ENCODE data around the gene MCF2.

Gene MCF2, protein sequence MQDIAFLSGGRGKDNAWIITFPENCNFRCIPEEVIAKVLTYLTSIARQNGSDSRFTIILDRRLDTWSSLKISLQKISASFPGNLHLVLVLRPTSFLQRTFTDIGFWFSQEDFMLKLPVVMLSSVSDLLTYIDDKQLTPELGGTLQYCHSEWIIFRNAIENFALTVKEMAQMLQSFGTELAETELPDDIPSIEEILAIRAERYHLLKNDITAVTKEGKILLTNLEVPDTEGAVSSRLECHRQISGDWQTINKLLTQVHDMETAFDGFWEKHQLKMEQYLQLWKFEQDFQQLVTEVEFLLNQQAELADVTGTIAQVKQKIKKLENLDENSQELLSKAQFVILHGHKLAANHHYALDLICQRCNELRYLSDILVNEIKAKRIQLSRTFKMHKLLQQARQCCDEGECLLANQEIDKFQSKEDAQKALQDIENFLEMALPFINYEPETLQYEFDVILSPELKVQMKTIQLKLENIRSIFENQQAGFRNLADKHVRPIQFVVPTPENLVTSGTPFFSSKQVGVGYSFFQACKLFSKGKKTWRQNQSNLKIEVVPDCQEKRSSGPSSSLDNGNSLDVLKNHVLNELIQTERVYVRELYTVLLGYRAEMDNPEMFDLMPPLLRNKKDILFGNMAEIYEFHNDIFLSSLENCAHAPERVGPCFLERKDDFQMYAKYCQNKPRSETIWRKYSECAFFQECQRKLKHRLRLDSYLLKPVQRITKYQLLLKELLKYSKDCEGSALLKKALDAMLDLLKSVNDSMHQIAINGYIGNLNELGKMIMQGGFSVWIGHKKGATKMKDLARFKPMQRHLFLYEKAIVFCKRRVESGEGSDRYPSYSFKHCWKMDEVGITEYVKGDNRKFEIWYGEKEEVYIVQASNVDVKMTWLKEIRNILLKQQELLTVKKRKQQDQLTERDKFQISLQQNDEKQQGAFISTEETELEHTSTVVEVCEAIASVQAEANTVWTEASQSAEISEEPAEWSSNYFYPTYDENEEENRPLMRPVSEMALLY

DNA sequence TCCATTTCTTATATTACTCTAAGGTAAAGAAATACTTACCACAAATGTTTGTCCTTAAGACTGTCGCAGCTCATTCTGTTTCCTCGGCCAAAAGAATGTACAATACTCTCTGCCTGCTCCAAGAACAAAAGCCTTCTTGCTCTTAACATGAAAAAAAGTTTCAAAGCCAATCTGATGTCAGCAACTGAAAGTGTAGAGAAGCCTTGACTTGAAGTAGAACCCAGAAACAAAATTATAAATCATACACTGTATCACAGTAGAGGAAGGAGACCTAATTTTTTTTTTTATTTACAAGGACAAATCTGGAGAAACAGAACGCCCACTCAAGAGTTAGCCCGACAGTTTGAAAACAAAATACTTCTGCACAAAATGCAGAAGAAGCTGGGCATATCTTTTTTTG, at the start of gene MCF2:
Gene MCF2, minus strand, starts transcription at position 101 of the 400 bp plus-strand sequence. CDS start 56,423 bp downstream, outside the sequence.
- no peaks in the 10 kb centered on the region for H3K36me3 ChIP-seq (ENCODE audit: control insufficient read depth in 2 of 2, insufficient read depth in 2 of 2, low read length in 2 of 2)
- no peaks in the 10 kb centered on the region for H3K9me3 ChIP-seq (ENCODE audit: control insufficient read depth in 2 of 2, low read length in 2 of 2)
- no peaks in the 10 kb centered on the region for H3K4me1 ChIP-seq (ENCODE audit: control insufficient read depth in 2 of 2, insufficient read depth in 2 of 2, low read length in 2 of 2)
- no peak within 1 kb of the TSS for H3K9ac ChIP-seq (ENCODE audit: low read depth in 1 of 2, low read length in 2 of 2)
- H3K4me3 ChIP-seq (ENCODE audit: low read length in 2 of 2), result no peak within 1 kb of the TSS
- no peaks in the 10 kb centered on the region for H3K27me3 ChIP-seq (ENCODE audit: control insufficient read depth in 2 of 2, insufficient read depth in 2 of 2, low read length in 2 of 2)
- no peak within 1 kb of the TSS for H3K27ac ChIP-seq (ENCODE audit: low read depth in 2 of 2, low read length in 2 of 2)

DNA sequence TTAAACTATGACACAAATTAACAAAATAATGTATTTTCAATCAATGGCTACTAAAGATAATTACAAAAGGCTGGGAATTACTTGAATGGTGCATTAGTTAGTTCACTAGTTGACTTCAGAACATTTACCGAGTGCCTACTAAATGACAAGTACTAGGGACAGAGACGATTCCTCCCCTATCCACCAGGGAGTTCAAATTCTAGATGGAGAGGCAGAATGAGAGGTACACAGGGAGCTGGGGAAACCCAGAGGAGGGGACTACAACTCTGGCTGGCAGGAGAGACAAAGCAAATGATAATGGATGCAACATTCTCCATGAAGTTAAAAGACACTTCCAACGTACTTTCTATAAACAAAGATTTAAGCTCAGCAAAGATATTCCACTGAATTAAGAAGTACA, 43.1 kb upstream of the MCF2 start:
- no peak overlapping the region for H3K9ac ChIP-seq (ENCODE audit: low read depth in 1 of 2, low read length in 2 of 2)
- H3K27me3 ChIP-seq (ENCODE audit: control insufficient read depth in 2 of 2, insufficient read depth in 2 of 2, low read length in 2 of 2), result no peaks in the 10 kb centered on the region
- peaks cover 0 to 11% of the 10 kb centered on the region in 2 donors for H3K9me3 ChIP-seq (ENCODE audit: control insufficient read depth in 2 of 2, low read length in 2 of 2)
- H3K4me1 ChIP-seq (ENCODE audit: control insufficient read depth in 2 of 2, insufficient read depth in 2 of 2, low read length in 2 of 2), result no peaks in the 10 kb centered on the region
- no peak overlapping the region for H3K27ac ChIP-seq (ENCODE audit: low read depth in 2 of 2, low read length in 2 of 2)
- no peaks in the 10 kb centered on the region for H3K36me3 ChIP-seq (ENCODE audit: control insufficient read depth in 2 of 2, insufficient read depth in 2 of 2, low read length in 2 of 2)
- H3K4me3 ChIP-seq (ENCODE audit: low read length in 2 of 2), result no peak overlapping the region

DNA sequence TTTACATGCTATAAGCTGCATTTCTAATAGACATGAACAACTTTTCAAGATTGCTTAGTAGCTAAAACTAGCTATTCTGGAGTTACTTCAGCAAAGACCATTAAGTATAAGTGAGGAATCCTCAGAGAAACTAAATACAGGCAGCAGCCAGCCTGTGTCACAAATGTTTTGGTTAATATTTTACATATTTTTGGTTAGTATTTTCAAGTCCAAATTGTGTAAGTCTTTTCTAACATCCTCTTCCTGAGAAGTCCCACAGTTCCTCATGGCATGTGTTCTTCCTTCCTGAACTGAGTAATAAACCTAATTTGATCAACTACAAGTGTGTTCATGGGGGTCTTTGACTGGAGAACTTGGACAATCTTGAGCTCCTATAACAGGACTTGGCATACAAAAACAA, 42.4 kb upstream of the MCF2 start:
- Histone ChIP-seq H3K9ac (ENCODE audit: low read depth in 1 of 2, low read length in 2 of 2) (no peak overlapping the region), H3K4me1 (ENCODE audit: control insufficient read depth in 2 of 2, insufficient read depth in 2 of 2, low read length in 2 of 2) (no peaks in the 10 kb centered on the region), H3K9me3 (ENCODE audit: control insufficient read depth in 2 of 2, low read length in 2 of 2) (peaks cover 0 to 11% of the 10 kb centered on the region in 2 donors), H3K27ac (ENCODE audit: low read depth in 2 of 2, low read length in 2 of 2) (no peak overlapping the region), H3K27me3 (ENCODE audit: control insufficient read depth in 2 of 2, insufficient read depth in 2 of 2, low read length in 2 of 2) (no peaks in the 10 kb centered on the region), H3K4me3 (ENCODE audit: low read length in 2 of 2) (no peak overlapping the region), H3K36me3 (ENCODE audit: control insufficient read depth in 2 of 2, insufficient read depth in 2 of 2, low read length in 2 of 2) (no peaks in the 10 kb centered on the region)

DNA sequence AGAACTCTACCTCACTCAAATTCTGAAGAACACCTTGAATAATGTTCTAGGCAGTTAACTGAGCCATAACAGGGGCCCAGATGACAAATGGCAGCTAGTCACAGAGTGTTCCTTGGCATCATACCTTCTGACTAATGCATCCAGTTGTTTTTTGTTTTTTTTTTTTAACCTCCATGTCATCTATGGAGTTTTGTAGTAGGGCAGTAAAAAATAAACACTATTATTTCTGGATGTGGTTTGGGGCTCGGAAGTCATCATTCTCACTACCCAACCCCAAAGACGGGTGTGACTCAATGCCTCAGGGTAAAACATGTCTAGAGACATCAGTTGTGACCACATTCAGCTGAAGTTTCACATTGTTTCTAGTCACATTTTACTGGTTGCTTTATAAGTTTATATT, 31.2 kb upstream of the MCF2 start:
- no peak overlapping the region for H3K9ac ChIP-seq (ENCODE audit: low read depth in 1 of 2, low read length in 2 of 2)
- H3K27ac ChIP-seq (ENCODE audit: low read depth in 2 of 2, low read length in 2 of 2), result no peak overlapping the region
- H3K9me3 ChIP-seq (ENCODE audit: control insufficient read depth in 2 of 2, low read length in 2 of 2), result no peaks in the 10 kb centered on the region
- H3K36me3 ChIP-seq (ENCODE audit: control insufficient read depth in 2 of 2, insufficient read depth in 2 of 2, low read length in 2 of 2), result peaks cover 0 to 5% of the 10 kb centered on the region in 2 donors
- no peaks in the 10 kb centered on the region for H3K27me3 ChIP-seq (ENCODE audit: control insufficient read depth in 2 of 2, insufficient read depth in 2 of 2, low read length in 2 of 2)
- no peaks in the 10 kb centered on the region for H3K4me1 ChIP-seq (ENCODE audit: control insufficient read depth in 2 of 2, insufficient read depth in 2 of 2, low read length in 2 of 2)
- no peak overlapping the region for H3K4me3 ChIP-seq (ENCODE audit: low read length in 2 of 2)

DNA sequence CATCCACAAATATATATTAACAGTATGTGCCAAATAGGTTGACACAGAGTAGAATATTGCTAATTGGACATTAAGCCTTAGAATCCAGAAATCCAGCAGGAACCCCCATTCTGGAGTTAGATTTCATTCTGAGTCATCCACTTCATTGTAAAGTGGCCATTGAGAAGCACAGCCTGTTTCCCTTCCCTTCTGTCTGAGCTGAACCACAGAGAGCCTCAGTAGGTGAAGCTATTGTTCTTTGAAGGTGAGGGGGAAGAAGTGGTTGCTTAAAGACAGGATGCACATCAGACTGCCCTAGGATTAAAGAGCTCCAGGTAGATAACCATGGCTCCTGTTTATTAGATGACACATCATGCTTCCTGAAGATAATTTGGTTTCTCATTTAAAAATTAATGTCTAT, 30.6 kb upstream of the MCF2 start:
- Histone ChIP-seq H3K27ac (ENCODE audit: low read depth in 2 of 2, low read length in 2 of 2) (no peak overlapping the region), H3K9me3 (ENCODE audit: control insufficient read depth in 2 of 2, low read length in 2 of 2) (no peaks in the 10 kb centered on the region), H3K4me3 (ENCODE audit: low read length in 2 of 2) (no peak overlapping the region), H3K27me3 (ENCODE audit: control insufficient read depth in 2 of 2, insufficient read depth in 2 of 2, low read length in 2 of 2) (no peaks in the 10 kb centered on the region), H3K36me3 (ENCODE audit: control insufficient read depth in 2 of 2, insufficient read depth in 2 of 2, low read length in 2 of 2) (peaks cover 0 to 5% of the 10 kb centered on the region in 2 donors), H3K9ac (ENCODE audit: low read depth in 1 of 2, low read length in 2 of 2) (no peak overlapping the region), H3K4me1 (ENCODE audit: control insufficient read depth in 2 of 2, insufficient read depth in 2 of 2, low read length in 2 of 2) (no peaks in the 10 kb centered on the region)

DNA sequence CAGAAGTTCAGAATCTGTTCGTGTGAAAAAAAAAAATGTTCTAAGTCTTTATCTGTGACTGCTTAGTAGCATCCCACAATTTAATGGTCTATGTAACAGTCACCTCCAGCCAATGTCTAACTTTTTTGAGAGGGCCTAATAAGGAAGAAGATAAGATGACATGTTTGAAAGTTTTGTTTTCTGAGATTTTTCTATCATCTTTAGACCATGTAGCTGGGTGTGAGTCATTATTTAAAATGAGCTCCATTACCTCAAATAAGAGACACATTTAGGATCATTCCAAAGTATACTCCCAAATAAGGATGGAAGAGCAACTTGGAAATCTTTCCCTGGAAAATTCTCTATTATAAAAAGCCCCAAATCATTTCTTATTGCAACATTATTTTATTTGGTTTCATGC, 28.2 kb upstream of the MCF2 start:
- no peak overlapping the region for H3K4me3 ChIP-seq (ENCODE audit: low read length in 2 of 2)

DNA sequence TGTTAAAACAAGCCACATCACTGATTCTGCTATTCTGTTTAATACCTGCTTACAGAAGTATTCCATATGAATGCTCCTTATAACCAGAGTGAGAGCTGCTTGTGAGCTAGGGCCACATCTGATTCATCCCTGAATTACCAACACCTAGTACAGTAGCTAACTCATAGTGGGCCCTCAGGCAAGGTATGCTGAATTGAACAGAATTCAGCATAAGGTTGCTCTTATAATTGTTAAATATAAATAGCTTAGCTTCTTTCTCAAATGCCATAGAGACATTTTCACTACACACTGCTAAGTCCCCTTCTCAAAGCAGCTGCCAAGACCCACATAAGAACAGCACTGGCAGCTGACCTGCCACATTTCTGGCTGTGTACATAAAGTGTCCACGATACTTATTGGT, 27.0 kb upstream of the MCF2 start:
- no peak overlapping the region for H3K9ac ChIP-seq (ENCODE audit: low read depth in 1 of 2, low read length in 2 of 2)
- no peaks in the 10 kb centered on the region for H3K9me3 ChIP-seq (ENCODE audit: control insufficient read depth in 2 of 2, low read length in 2 of 2)
- no peak overlapping the region for H3K4me3 ChIP-seq (ENCODE audit: low read length in 2 of 2)
- H3K27me3 ChIP-seq (ENCODE audit: control insufficient read depth in 2 of 2, insufficient read depth in 2 of 2, low read length in 2 of 2), result no peaks in the 10 kb centered on the region
- no peak overlapping the region for H3K27ac ChIP-seq (ENCODE audit: low read depth in 2 of 2, low read length in 2 of 2)
- no peaks in the 10 kb centered on the region for H3K36me3 ChIP-seq (ENCODE audit: control insufficient read depth in 2 of 2, insufficient read depth in 2 of 2, low read length in 2 of 2)
- no peaks in the 10 kb centered on the region for H3K4me1 ChIP-seq (ENCODE audit: control insufficient read depth in 2 of 2, insufficient read depth in 2 of 2, low read length in 2 of 2)

More for the DNA sequence above, 28.2 kb upstream of the MCF2 start:
- Histone ChIP-seq H3K36me3 (ENCODE audit: control insufficient read depth in 2 of 2, insufficient read depth in 2 of 2, low read length in 2 of 2) (peaks cover 0 to 2% of the 10 kb centered on the region in 2 donors), H3K4me1 (ENCODE audit: control insufficient read depth in 2 of 2, insufficient read depth in 2 of 2, low read length in 2 of 2) (no peaks in the 10 kb centered on the region), H3K9ac (ENCODE audit: low read depth in 1 of 2, low read length in 2 of 2) (no peak overlapping the region), H3K9me3 (ENCODE audit: control insufficient read depth in 2 of 2, low read length in 2 of 2) (no peaks in the 10 kb centered on the region), H3K27ac (ENCODE audit: low read depth in 2 of 2, low read length in 2 of 2) (no peak overlapping the region), H3K27me3 (ENCODE audit: control insufficient read depth in 2 of 2, insufficient read depth in 2 of 2, low read length in 2 of 2) (no peaks in the 10 kb centered on the region)

DNA sequence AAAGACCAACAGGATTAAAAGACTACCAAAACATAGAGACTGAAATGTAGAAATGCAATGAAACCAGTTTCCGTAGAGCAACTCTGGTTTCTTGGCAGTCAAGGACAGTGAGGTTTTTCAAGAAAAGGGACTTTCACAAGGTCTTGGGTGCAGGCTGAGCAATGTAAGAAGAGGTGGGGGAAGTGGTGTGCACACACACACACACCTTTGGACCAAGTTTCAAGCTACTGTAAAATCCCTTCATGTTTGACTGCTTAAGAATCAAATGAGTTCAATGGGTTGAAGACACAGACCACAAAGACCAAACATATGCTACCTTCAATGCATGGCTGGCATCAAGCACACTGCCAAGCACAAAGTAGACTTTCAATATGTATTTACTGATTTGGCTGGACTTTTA, 17.8 kb upstream of the MCF2 start:
- Histone ChIP-seq H3K27ac (ENCODE audit: low read depth in 2 of 2, low read length in 2 of 2) (no peak overlapping the region), H3K36me3 (ENCODE audit: control insufficient read depth in 2 of 2, insufficient read depth in 2 of 2, low read length in 2 of 2) (no peaks in the 10 kb centered on the region), H3K27me3 (ENCODE audit: control insufficient read depth in 2 of 2, insufficient read depth in 2 of 2, low read length in 2 of 2) (no peaks in the 10 kb centered on the region), H3K4me1 (ENCODE audit: control insufficient read depth in 2 of 2, insufficient read depth in 2 of 2, low read length in 2 of 2) (no peaks in the 10 kb centered on the region), H3K9me3 (ENCODE audit: control insufficient read depth in 2 of 2, low read length in 2 of 2) (no peaks in the 10 kb centered on the region), H3K4me3 (ENCODE audit: low read length in 2 of 2) (no peak overlapping the region), H3K9ac (ENCODE audit: low read depth in 1 of 2, low read length in 2 of 2) (no peak overlapping the region)

DNA sequence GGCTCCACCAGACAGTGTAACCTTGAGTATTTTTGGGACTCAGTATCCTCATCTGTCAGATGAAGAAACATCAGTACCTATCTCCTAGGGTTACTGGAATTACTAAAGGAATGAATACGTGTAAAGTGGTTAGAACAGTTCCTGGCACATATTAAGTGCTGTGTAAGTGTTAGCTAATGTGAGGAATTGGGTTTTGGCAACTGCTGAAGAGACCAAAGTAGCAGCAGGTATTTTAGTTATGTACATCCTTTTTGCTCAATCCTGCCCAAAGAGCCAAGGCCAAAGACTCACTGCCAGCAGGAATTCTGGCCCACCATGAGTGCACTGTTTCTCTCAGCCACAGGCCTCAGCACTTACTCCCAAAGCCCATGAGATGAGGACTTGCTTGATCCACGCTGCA, 16.7 kb upstream of the MCF2 start:
- Histone ChIP-seq H3K9ac (ENCODE audit: low read depth in 1 of 2, low read length in 2 of 2) (no peak overlapping the region), H3K4me3 (ENCODE audit: low read length in 2 of 2) (no peak overlapping the region), H3K27ac (ENCODE audit: low read depth in 2 of 2, low read length in 2 of 2) (no peak overlapping the region), H3K9me3 (ENCODE audit: control insufficient read depth in 2 of 2, low read length in 2 of 2) (no peaks in the 10 kb centered on the region), H3K36me3 (ENCODE audit: control insufficient read depth in 2 of 2, insufficient read depth in 2 of 2, low read length in 2 of 2) (no peaks in the 10 kb centered on the region), H3K27me3 (ENCODE audit: control insufficient read depth in 2 of 2, insufficient read depth in 2 of 2, low read length in 2 of 2) (no peaks in the 10 kb centered on the region), H3K4me1 (ENCODE audit: control insufficient read depth in 2 of 2, insufficient read depth in 2 of 2, low read length in 2 of 2) (no peaks in the 10 kb centered on the region)

DNA sequence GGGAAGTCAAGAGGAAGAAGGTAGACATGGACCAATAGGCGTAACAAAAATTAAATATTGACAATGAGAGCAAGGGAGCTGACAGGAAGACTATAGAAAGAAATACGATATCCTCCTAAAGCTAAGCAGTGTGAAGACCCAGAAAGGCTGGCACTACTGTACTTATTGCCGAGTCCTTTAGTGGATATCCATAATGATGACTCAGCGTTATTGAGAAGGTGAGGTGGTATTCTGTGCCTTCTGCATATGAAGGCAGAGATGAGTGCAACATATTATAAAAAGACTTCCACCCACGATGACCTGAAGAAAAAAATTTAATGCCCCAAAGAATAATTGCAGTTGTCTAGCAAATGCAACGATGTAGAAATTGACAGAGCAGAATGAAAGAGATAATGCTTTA, 13.0 kb upstream of the MCF2 start:
- Histone ChIP-seq H3K4me3 (ENCODE audit: low read length in 2 of 2) (no peak overlapping the region), H3K9ac (ENCODE audit: low read depth in 1 of 2, low read length in 2 of 2) (no peak overlapping the region), H3K9me3 (ENCODE audit: control insufficient read depth in 2 of 2, low read length in 2 of 2) (no peaks in the 10 kb centered on the region), H3K27ac (ENCODE audit: low read depth in 2 of 2, low read length in 2 of 2) (no peak overlapping the region), H3K36me3 (ENCODE audit: control insufficient read depth in 2 of 2, insufficient read depth in 2 of 2, low read length in 2 of 2) (no peaks in the 10 kb centered on the region), H3K4me1 (ENCODE audit: control insufficient read depth in 2 of 2, insufficient read depth in 2 of 2, low read length in 2 of 2) (no peaks in the 10 kb centered on the region), H3K27me3 (ENCODE audit: control insufficient read depth in 2 of 2, insufficient read depth in 2 of 2, low read length in 2 of 2) (no peaks in the 10 kb centered on the region)

Measured in mucosa of rectum (tissue), 2 donors.